GF-D8 (cell line): ENCODE results near the gene IMMP1L.

Source experiments
- DNase-seq: peaks from one replicate; lab custom pipeline; 2025; lab: John Stamatoyannopoulos, UW

IMMP1L gene

GRCh38 chr11:31474083-31474482, 35.3 kb downstream of the IMMP1L start:
- no peak for DNase-seq

GRCh38 chr11:31464436-31464835, 45.0 kb downstream of the IMMP1L start:
- no peak for DNase-seq

GRCh38 chr11:31455177-31455576, 54.2 kb downstream of the IMMP1L start:
- no peak for DNase-seq

- no peak for DNase-seq
Measured at GRCh38 chr11:31450841-31451240, 58.6 kb downstream of the IMMP1L start.

GRCh38 chr11:31449040-31449439, 60.4 kb downstream of the IMMP1L start:
- no peak for DNase-seq

- no peak for DNase-seq
Measured at GRCh38 chr11:31445621-31446020, 63.8 kb downstream of the IMMP1L start.

GRCh38 chr11:31443802-31444201, 65.6 kb downstream of the IMMP1L start:
- no peak for DNase-seq

- no peak for DNase-seq
Measured at GRCh38 chr11:31442086-31442485, 67.3 kb downstream of the IMMP1L start.

GRCh38 chr11:31441296-31441695, 68.1 kb downstream of the IMMP1L start:
- no peak for DNase-seq

- no peak for DNase-seq
Measured at GRCh38 chr11:31437742-31438435, 71.5 kb downstream of the IMMP1L start.

GRCh38 chr11:31433851-31434250, 75.6 kb downstream of the IMMP1L start:
- DNase-seq: no peak

GRCh38 chr11:31424652-31425051, 84.8 kb downstream of the IMMP1L start:
- no peak for DNase-seq

- DNase-seq: no peak
Measured at GRCh38 chr11:31422703-31423102, 86.7 kb downstream of the IMMP1L start.

GRCh38 chr11:31421820-31422219, 87.6 kb downstream of the IMMP1L start:
- no peak for DNase-seq

- no peak for DNase-seq
Measured at GRCh38 chr11:31419669-31420068, 89.8 kb downstream of the IMMP1L start.

- DNase-seq: no peak
Measured at GRCh38 chr11:31419138-31419537, 90.3 kb downstream of the IMMP1L start.

GRCh38 chr11:31417816-31418215, 91.6 kb downstream of the IMMP1L start:
- DNase-seq: no peak

- no peak for DNase-seq
Measured at GRCh38 chr11:31417357-31417756, 92.1 kb downstream of the IMMP1L start.

- no peak for DNase-seq
Measured at GRCh38 chr11:31415435-31415834, 94.0 kb downstream of the IMMP1L start.

GRCh38 chr11:31414338-31414737, 95.1 kb downstream of the IMMP1L start:
- no peak for DNase-seq

GRCh38 chr11:31412946-31413345, 96.5 kb downstream of the IMMP1L start:
- DNase-seq: no peak

GRCh38 chr11:31408201-31408600, 101.2 kb downstream of the IMMP1L start:
- DNase-seq: no peak

GRCh38 chr11:31404614-31405013, 104.8 kb downstream of the IMMP1L start:
- DNase-seq: no peak

- DNase-seq: no peak
Measured at GRCh38 chr11:31397239-31397834, 112.1 kb downstream of the IMMP1L start.
